Lower lobe of right lung (tissue), 2 donors: Measurements from ENCODE around the gene ZNHIT6. TPM values are rescaled to one million over a fixed set of nuclear protein-coding genes. Genes with fewer than 3 reads are reported as not detected.

Experiments
- ATAC-seq, 2 donors: fragments of 200-7000 bp; cut with Tn5 transposase; one replicate each; pipeline ENCODE4 v1.9.1; 2020 to 2022; ENCODE audit warnings: mild to moderate bottlenecking in 2 of 2, moderate library complexity in 2 of 2
- DNase-seq: peaks from one replicate; pipeline ENCODE4 v3.0.0-alpha.2; 2020
- H3K27ac ChIP-seq: fragments of 200-600 bp; one replicate; pipeline ENCODE4 v1.8.0; 2022
- H3K27me3 ChIP-seq: fragments of 200-600 bp; one replicate; pipeline ENCODE4 v1.8.0; 2022; ENCODE audit warnings: low read depth
- H3K36me3 ChIP-seq: fragments of 200-600 bp; one replicate; pipeline ENCODE4 v1.8.0; 2022; ENCODE audit warnings: mild to moderate bottlenecking
- H3K4me1 ChIP-seq: fragments of 200-600 bp; one replicate; pipeline ENCODE4 v1.8.0; 2022
- H3K4me3 ChIP-seq: fragments of 200-600 bp; one replicate; pipeline ENCODE4 v1.8.0; 2022; ENCODE audit warnings: mild to moderate bottlenecking
- H3K9me3 ChIP-seq: fragments of 200-600 bp; one replicate; pipeline ENCODE4 v1.8.0; 2022
- CTCF ChIP-seq: fragments of 200-600 bp; IDR thresholded peaks from one replicate; pipeline ENCODE4 v1.8.0; 2022; ENCODE audit warnings: antibody characterized with exemption, mild to moderate bottlenecking
- intact Hi-C: fragments of 100-400 bp; cut with DNase I; formaldehyde crosslinking; loops from one replicate; pipeline ENCODE4 v1.11.0; 2022
- total RNA-seq: library from RNA; stranded (reverse); fragmentation: NEBNext Ultra II Directional; extraction: Animal tissue kit (Norgen Biotek cat#: 25700); gene quantifications from one replicate; pipeline ENCODE4 v1.2.1, GENCODE V29; 2021
- donor health status: DM: no; HTN: yes; CAD: no; lungs with severe emphysema.

Gene ZNHIT6
- total RNA-seq, 1 donor from 2014 or later = 11.3 TPM

DNA sequence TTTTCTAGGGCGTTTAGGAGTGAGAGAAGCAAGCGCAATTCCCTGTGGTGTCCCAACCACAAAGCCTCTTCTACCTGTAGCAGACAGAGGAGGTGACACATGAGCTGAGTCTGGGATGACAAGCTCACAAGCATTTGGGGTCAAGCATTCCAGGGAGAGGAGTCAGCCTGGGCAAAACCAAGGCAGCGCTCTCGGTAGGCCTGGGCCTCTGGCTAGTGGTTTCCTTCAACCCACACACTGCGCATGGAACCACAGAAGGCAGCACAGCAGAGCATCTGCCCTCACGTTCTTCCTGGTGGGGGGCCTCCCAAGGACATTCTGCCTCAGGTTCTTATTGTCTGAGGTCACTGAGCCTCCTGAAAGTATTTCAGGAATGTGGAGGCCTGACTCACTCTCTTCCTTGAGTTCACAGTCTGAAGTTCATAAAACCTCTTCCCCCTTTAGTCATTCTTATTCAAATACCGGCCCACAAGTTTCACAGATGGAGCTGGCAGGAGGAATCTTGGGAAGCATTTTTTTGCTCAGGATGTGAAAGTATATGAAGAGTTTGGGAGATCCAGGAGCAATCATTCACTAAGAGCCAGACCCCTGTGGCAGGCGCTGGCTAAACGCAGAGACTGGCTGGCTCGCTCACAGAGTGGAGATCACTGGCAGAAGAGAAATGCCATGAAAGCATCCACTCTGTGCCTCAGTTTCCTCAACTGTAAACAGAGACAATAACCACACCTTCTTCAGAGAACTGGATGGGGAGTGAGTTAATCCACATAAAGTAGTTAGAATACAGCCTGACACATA lies 100.9 kb downstream of the ZNHIT6 start:
- no peaks in the 10 kb centered on the region for H3K27me3 ChIP-seq
- peaks cover 14% of the 10 kb centered on the region for H3K4me1 ChIP-seq
- DNase-seq (no peak), ATAC-seq (peak; percentile 5 to 22)
- no peak overlapping the region for H3K27ac ChIP-seq
- no peaks in the 10 kb centered on the region for H3K9me3 ChIP-seq
- TF ChIP-seq CTCF = no peak
- H3K36me3 ChIP-seq = no peaks in the 10 kb centered on the region
- intact Hi-C loops = no loop called here
- H3K4me3 ChIP-seq = no peak overlapping the region

DNA sequence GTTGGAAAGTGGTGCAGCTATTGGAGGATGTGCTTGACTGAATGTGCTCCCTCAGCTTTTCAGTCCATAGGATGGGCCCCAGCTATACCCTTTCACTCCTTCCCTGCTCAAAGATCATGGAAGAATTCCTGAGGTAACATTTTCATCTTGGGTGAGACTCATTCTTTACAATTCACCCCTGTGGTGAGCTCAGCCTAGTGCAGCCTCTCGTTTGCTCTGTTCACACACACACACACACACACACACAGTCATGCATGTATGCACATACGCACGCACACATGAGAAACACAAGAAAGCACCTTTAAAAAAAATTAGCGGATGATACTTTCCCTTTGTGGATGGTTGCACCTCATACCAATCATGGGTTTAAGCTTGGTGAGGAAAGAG lies 101.8 kb downstream of the ZNHIT6 start:
- TF ChIP-seq CTCF = no peak
- intact Hi-C loops = no loop called here
- no peak for DNase-seq
- no peaks in the 10 kb centered on the region for H3K27me3 ChIP-seq
- no peaks in the 10 kb centered on the region for H3K9me3 ChIP-seq
- no peak for ATAC-seq
- peaks cover 5% of the 10 kb centered on the region for H3K4me1 ChIP-seq
- no peak overlapping the region for H3K4me3 ChIP-seq
- no peak overlapping the region for H3K27ac ChIP-seq
- no peaks in the 10 kb centered on the region for H3K36me3 ChIP-seq

DNA sequence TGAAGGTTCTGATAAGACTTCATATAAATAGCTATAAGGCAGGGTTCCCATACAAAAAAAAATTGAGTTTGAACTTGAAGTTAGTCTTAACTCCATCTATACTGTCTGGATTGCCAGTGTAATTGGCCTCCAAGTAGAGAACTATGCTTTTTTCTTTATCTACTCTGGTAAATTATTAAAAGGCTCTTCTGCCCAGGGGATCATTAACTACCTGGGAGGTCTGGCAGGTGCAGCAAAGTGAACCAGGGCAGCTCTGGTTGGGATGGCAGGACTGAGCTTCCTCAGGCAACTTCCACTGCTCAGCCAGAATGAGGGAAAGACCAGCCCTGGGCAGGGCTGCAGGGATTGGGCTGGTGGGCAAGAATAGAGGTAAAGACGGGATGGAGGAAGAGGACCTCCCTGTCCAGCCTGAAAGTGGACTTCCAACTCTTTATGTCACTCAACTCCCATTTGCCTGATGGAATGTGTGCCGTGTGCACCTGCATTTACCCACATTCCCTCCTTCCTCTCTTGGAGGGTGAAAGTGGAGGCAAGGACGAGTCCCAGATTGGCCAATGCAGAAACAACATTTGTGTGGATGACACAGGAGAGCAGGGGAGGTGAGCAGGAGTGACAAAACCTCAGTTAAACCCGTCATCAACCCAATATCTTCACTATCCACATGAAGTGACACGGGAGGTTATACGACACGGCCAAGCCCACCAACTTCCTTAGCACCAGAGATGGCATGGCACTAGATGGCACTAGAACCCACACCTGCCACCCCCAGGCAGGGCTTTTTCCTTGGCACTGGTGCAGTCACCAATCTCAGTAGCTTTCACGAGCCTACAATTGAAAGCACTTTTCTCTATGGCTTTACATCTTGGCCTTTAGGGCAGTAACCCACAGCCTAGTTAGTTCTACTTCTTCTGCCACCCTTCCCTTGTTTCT lies 102.5 kb downstream of the ZNHIT6 start:
- Histone ChIP-seq H3K27me3 (no peaks in the 10 kb centered on the region), H3K36me3 (no peaks in the 10 kb centered on the region), H3K4me1 (no peaks in the 10 kb centered on the region), H3K9me3 (no peaks in the 10 kb centered on the region), H3K4me3 (no peak overlapping the region), H3K27ac (no peak overlapping the region)
- no peak for ATAC-seq
- TF ChIP-seq CTCF = no peak
- intact Hi-C loops = no loop called here
- no peak for DNase-seq

- Histone ChIP-seq H3K36me3 (no peaks in the 10 kb centered on the region), H3K9me3 (no peaks in the 10 kb centered on the region), H3K4me1 (no peaks in the 10 kb centered on the region), H3K4me3 (no peak overlapping the region), H3K27me3 (no peaks in the 10 kb centered on the region), H3K27ac (no peak overlapping the region)
- no peak for ATAC-seq
- TF ChIP-seq CTCF = no peak
- DNase-seq = no peak
- intact Hi-C loops = no loop called here
Observed at GRCh38 chr1:85604298-85604997, 103.8 kb downstream of the ZNHIT6 start.

GRCh38 chr1:85603086-85603880 lies 105.0 kb downstream of the ZNHIT6 start:
- no peaks in the 10 kb centered on the region for H3K4me1 ChIP-seq
- H3K27ac ChIP-seq = no peak overlapping the region
- H3K4me3 ChIP-seq = no peak overlapping the region
- H3K36me3 ChIP-seq = no peaks in the 10 kb centered on the region
- intact Hi-C loops = no loop called here
- no peaks in the 10 kb centered on the region for H3K9me3 ChIP-seq
- no peak for DNase-seq
- no peak for TF ChIP-seq CTCF
- no peak for ATAC-seq
- no peaks in the 10 kb centered on the region for H3K27me3 ChIP-seq
